GM10266 (cell line): ENCODE data around the gene SVOPL.

Source experiments
- DNase-seq: peaks from one replicate; pipeline ENCODE4 v3.0.0; 2012; ENCODE audit errors: extremely low spot score
- TF ChIP-seq, protein P1 (sequence below): IDR thresholded peaks from 2 replicates; pipeline ENCODE4 v1.5.1; 2012; ENCODE audit warnings: mild to moderate bottlenecking, low read depth; ENCODE audit not compliant: control insufficient read depth, insufficient read depth; ENCODE audit errors: missing control alignments

The SVOPL gene

DNA sequence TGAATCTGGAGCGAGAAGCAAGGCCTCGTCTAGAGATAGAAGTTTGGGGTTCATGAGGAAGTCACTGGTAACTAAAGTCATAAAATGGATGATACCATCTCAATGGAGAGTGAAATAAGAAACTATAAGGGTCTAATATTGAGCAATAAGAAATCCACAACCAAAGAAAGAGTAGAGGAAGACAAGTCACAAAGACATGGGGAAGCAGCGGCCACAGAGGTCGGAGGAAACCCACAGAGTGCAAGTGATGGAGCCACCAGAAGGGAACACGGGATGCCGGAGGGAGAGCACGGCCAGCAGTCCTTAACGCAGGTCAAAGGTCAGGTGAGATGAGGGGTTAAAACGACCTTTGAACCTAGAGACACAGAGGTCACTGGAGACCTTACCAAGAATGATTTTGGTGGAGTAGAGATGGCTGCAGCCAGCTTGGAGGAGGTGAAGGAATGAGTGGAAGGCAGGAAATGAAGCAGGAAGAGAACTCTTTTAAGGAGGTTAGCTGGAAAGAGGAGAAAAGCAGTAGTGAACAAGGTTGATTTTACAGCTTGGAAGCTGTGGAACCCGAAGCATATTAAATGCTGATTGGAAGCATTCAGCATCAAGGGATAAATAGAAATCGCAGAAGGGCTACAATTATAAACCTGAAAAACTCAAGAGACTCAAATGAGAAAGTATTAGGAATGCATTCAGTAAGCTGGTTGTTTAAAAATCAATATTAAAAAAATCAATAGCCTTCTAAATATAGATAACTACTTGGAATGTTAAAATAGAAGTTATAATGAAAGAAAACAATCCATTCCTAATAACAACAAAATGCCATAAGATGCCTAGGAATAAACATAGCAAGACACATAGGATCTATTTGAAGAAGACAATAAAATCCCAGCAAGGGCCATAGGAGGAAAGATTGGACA, 93.7 kb downstream of the SVOPL start:
- TF ChIP-seq, protein P1, sequence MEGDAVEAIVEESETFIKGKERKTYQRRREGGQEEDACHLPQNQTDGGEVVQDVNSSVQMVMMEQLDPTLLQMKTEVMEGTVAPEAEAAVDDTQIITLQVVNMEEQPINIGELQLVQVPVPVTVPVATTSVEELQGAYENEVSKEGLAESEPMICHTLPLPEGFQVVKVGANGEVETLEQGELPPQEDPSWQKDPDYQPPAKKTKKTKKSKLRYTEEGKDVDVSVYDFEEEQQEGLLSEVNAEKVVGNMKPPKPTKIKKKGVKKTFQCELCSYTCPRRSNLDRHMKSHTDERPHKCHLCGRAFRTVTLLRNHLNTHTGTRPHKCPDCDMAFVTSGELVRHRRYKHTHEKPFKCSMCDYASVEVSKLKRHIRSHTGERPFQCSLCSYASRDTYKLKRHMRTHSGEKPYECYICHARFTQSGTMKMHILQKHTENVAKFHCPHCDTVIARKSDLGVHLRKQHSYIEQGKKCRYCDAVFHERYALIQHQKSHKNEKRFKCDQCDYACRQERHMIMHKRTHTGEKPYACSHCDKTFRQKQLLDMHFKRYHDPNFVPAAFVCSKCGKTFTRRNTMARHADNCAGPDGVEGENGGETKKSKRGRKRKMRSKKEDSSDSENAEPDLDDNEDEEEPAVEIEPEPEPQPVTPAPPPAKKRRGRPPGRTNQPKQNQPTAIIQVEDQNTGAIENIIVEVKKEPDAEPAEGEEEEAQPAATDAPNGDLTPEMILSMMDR: no peak
- DNase-seq: no peak

DNA sequence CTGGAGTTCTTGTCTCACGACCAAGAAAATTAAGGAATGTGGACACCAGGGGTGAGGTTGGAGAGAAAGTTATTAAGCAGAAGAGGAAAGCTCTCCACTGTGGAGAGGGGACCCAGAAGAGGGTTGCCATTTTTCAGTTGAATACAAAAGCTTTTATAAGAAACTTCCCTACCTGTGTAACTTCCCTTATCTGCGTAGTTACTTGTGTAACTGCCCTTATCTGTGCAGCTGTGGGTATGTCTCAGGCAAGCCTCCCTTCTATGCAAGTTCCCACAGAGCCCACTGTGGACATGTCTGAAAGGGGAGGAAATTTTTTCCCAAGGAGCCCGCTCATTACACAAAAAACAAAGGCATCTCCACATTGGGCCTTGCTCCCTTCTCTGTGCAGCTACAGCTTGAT, 94.9 kb downstream of the SVOPL start:
- no peak for DNase-seq
- TF ChIP-seq, protein P1: no peak

GRCh38 chr7:138603549-138604318, 97.4 kb downstream of the SVOPL start:
- no peak for DNase-seq
- TF ChIP-seq, protein P1: no peak

GRCh38 chr7:138602451-138602850, 98.7 kb downstream of the SVOPL start:
- TF ChIP-seq, protein P1: no peak

DNA sequence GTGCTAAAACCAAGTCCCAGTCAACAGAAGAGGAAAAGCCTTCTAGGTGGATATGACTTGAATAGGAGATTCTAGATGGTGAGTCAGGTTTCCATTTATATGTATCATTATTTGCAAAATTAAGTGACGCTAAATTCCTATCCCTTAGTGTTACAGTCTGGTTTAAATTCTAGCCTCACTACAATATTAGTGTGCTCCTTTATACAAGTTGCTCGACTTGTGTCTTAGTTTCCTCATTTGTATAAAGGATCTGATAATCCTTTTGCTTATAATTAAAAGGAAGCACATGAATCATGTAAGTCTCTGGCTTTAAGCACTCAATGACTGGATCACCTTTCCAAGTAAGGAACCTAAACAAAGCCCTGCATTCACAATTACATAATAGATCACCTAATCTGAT, 105.7 kb downstream of the SVOPL start:
- DNase-seq: no peak
- TF ChIP-seq, protein P1: no peak

More at GRCh38 chr7:138602451-138602850, 98.7 kb downstream of the SVOPL start:
- DNase-seq: no peak

DNA sequence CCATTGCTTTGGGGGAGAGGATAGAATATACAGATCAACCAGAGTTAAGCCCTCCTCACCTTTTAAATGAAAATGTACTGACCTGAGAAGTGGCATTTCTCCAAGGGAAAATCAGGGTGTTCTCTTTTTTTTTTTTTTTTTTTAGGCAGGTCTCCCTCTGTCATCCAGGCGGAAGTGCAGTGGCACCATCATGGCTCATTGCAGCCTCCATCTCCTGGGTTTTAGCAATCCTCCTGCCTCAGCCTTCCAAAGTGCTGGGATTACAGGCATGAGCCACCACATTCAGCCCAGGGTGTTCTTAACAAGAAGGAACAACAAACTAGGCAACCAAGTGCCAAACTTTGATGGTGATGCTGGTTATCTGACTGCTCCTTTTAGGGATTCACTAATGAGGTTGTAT, 111.0 kb downstream of the SVOPL start:
- DNase-seq: no peak
- TF ChIP-seq, protein P1: no peak
